ENCODE results near the gene SLC37A1. TPM values are rescaled to one million over a fixed set of nuclear protein-coding genes. Genes with fewer than 3 reads are reported as not detected.
A peak's percentile ranks its signal among the peaks of the same experiment; 100 is the strongest.

Gene SLC37A1
- total and polyA plus RNA-seq, 2 of the 13 experiments (the other 11 are each of a cell fraction or from before 2014, with no cell fraction given) = 0.22 to 0.40 TPM

DNA sequence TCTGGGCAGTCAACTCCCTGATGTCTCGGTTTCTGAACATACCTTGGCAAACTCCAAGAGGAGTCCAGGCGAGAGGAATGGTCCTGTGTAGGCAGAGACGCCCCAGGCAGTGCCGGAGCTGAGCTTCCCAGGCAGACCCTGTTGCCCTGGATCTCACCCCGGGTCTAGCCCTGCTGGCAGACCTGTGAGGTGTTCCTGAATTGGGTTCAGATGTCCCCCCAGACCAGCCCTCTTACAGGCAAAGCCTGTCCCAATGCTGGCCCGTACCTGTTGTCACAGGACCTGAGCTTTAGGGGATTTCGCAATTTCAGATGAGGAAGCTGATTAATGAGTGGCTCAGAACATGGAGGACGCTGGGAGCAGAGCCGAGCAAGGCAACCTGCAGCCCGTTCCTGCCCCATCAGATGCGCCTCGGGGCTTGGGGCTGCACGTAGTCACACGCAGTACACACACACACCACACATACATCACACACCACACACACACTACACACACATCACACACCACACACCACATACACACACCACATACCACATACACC lies 101.2 kb downstream of the SLC37A1 start (continued):
- TF ChIP-seq, protein P1, sequence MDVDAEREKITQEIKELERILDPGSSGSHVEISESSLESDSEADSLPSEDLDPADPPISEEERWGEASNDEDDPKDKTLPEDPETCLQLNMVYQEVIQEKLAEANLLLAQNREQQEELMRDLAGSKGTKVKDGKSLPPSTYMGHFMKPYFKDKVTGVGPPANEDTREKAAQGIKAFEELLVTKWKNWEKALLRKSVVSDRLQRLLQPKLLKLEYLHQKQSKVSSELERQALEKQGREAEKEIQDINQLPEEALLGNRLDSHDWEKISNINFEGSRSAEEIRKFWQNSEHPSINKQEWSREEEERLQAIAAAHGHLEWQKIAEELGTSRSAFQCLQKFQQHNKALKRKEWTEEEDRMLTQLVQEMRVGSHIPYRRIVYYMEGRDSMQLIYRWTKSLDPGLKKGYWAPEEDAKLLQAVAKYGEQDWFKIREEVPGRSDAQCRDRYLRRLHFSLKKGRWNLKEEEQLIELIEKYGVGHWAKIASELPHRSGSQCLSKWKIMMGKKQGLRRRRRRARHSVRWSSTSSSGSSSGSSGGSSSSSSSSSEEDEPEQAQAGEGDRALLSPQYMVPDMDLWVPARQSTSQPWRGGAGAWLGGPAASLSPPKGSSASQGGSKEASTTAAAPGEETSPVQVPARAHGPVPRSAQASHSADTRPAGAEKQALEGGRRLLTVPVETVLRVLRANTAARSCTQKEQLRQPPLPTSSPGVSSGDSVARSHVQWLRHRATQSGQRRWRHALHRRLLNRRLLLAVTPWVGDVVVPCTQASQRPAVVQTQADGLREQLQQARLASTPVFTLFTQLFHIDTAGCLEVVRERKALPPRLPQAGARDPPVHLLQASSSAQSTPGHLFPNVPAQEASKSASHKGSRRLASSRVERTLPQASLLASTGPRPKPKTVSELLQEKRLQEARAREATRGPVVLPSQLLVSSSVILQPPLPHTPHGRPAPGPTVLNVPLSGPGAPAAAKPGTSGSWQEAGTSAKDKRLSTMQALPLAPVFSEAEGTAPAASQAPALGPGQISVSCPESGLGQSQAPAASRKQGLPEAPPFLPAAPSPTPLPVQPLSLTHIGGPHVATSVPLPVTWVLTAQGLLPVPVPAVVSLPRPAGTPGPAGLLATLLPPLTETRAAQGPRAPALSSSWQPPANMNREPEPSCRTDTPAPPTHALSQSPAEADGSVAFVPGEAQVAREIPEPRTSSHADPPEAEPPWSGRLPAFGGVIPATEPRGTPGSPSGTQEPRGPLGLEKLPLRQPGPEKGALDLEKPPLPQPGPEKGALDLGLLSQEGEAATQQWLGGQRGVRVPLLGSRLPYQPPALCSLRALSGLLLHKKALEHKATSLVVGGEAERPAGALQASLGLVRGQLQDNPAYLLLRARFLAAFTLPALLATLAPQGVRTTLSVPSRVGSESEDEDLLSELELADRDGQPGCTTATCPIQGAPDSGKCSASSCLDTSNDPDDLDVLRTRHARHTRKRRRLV (CRISPR knock-in tag; IDR thresholded peaks at IDR 0.05) = no peak
- 0 out of 2 replicates have a peak, but pooled peaks have one; percentile 30 for TF ChIP-seq MZF1 (CRISPR knock-in tag; IDR thresholded peaks at IDR 0.05; ENCODE audit: borderline replicate concordance)
- TF ChIP-seq HOXD1 (CRISPR knock-in tag; IDR thresholded peaks at IDR 0.05) = no peak
- TF ChIP-seq, protein P2, sequence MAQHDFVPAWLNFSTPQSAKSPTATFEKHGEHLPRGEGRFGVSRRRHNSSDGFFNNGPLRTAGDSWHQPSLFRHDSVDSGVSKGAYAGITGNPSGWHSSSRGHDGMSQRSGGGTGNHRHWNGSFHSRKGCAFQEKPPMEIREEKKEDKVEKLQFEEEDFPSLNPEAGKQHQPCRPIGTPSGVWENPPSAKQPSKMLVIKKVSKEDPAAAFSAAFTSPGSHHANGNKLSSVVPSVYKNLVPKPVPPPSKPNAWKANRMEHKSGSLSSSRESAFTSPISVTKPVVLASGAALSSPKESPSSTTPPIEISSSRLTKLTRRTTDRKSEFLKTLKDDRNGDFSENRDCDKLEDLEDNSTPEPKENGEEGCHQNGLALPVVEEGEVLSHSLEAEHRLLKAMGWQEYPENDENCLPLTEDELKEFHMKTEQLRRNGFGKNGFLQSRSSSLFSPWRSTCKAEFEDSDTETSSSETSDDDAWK (CRISPR knock-in tag; IDR thresholded peaks at IDR 0.05) = no peak
- TF ChIP-seq, protein P3, sequence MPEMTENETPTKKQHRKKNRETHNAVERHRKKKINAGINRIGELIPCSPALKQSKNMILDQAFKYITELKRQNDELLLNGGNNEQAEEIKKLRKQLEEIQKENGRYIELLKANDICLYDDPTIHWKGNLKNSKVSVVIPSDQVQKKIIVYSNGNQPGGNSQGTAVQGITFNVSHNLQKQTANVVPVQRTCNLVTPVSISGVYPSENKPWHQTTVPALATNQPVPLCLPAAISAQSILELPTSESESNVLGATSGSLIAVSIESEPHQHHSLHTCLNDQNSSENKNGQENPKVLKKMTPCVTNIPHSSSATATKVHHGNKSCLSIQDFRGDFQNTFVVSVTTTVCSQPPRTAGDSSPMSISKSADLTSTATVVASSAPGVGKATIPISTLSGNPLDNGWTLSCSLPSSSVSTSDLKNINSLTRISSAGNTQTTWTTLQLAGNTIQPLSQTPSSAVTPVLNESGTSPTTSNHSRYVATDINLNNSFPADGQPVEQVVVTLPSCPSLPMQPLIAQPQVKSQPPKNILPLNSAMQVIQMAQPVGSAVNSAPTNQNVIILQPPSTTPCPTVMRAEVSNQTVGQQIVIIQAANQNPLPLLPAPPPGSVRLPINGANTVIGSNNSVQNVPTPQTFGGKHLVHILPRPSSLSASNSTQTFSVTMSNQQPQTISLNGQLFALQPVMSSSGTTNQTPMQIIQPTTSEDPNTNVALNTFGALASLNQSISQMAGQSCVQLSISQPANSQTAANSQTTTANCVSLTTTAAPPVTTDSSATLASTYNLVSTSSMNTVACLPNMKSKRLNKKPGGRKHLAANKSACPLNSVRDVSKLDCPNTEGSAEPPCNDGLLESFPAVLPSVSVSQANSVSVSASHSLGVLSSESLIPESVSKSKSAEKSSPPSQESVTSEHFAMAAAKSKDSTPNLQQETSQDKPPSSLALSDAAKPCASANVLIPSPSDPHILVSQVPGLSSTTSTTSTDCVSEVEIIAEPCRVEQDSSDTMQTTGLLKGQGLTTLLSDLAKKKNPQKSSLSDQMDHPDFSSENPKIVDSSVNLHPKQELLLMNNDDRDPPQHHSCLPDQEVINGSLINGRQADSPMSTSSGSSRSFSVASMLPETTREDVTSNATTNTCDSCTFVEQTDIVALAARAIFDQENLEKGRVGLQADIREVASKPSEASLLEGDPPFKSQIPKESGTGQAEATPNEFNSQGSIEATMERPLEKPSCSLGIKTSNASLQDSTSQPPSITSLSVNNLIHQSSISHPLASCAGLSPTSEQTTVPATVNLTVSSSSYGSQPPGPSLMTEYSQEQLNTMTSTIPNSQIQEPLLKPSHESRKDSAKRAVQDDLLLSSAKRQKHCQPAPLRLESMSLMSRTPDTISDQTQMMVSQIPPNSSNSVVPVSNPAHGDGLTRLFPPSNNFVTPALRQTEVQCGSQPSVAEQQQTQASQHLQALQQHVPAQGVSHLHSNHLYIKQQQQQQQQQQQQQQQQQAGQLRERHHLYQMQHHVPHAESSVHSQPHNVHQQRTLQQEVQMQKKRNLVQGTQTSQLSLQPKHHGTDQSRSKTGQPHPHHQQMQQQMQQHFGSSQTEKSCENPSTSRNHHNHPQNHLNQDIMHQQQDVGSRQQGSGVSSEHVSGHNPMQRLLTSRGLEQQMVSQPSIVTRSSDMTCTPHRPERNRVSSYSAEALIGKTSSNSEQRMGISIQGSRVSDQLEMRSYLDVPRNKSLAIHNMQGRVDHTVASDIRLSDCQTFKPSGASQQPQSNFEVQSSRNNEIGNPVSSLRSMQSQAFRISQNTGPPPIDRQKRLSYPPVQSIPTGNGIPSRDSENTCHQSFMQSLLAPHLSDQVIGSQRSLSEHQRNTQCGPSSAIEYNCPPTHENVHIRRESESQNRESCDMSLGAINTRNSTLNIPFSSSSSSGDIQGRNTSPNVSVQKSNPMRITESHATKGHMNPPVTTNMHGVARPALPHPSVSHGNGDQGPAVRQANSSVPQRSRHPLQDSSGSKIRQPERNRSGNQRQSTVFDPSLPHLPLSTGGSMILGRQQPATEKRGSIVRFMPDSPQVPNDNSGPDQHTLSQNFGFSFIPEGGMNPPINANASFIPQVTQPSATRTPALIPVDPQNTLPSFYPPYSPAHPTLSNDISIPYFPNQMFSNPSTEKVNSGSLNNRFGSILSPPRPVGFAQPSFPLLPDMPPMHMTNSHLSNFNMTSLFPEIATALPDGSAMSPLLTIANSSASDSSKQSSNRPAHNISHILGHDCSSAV (CRISPR knock-in tag; IDR thresholded peaks at IDR 0.05; ENCODE audit: borderline replicate concordance) = no peak
- TF ChIP-seq FOSL2 (CRISPR knock-in tag; IDR thresholded peaks at IDR 0.05) = peak; percentile 26
- no peak for TF ChIP-seq PAX8 (CRISPR knock-in tag; IDR thresholded peaks at IDR 0.05; ENCODE audit: borderline replicate concordance)
- TF ChIP-seq ZNF10 (CRISPR knock-in tag; IDR thresholded peaks at IDR 0.05; ENCODE audit: borderline replicate concordance, low read depth) = no peak
- peak; percentile 96 for TF ChIP-seq CEBPG (CRISPR knock-in tag; IDR thresholded peaks at IDR 0.05)
- TF ChIP-seq FOXM1 (CRISPR knock-in tag; IDR thresholded peaks at IDR 0.05) = no peak
- no peak; the same call in 1 of the 2 replicates for TF ChIP-seq TBX2 (CRISPR knock-in tag; IDR thresholded peaks at IDR 0.05; ENCODE audit: borderline replicate concordance)
- TF ChIP-seq FOXO1 (CRISPR knock-in tag; IDR thresholded peaks at IDR 0.05) = 0 out of 2 replicates have a peak, but pooled peaks have one; percentile 24
- TF ChIP-seq CBX2 (IDR thresholded peaks at IDR 0.05; ENCODE audit: low read depth, low read length) = no peak
- TF ChIP-seq CBX2 (CRISPR knock-in tag; IDR thresholded peaks at IDR 0.05; ENCODE audit: low read depth) = no peak
- TF ChIP-seq EZH2 (conservative IDR thresholded peaks at IDR 0.05; ENCODE audit: low read depth, low read length) = no peak
- TF ChIP-seq RARA (CRISPR knock-in tag; IDR thresholded peaks at IDR 0.05) = no peak; the same call in 1 of the 2 replicates
- peak; percentile 53 for TF ChIP-seq TEAD3 (CRISPR knock-in tag; optimal IDR thresholded peaks at IDR 0.05; ENCODE audit: borderline replicate concordance)

All from HepG2 (cell line).